22Rv1 (cell line): ENCODE results near the gene RPA1.

Source experiments
- H3K27ac ChIP-seq: fragments of 450-650 bp; 2 replicates; pipeline ENCODE4 v1.5.1; 2017
- CTCF ChIP-seq: fragments of 450-650 bp; IDR thresholded peaks from 2 replicates; pipeline ENCODE4 v1.5.1; 2017; ENCODE audit warnings: mild to moderate bottlenecking
- ZFX ChIP-seq: fragments of 450-650 bp; IDR thresholded peaks from 2 replicates; pipeline ENCODE4 v1.6.1; 2017; ENCODE audit warnings: antibody characterized with exemption, borderline replicate concordance

The RPA1 gene

GRCh38 chr17:1940810-1941185, 111.0 kb downstream of the RPA1 start:
- H3K27ac ChIP-seq, result no peak overlapping the region
- TF ChIP-seq ZFX (no peak), CTCF (no peak)

GRCh38 chr17:1941272-1942065, 111.7 kb downstream of the RPA1 start:
- no peak for TF ChIP-seq ZFX
- TF ChIP-seq CTCF, result no peak
- H3K27ac ChIP-seq, result no peak overlapping the region

GRCh38 chr17:1942066-1942365, 112.2 kb downstream of the RPA1 start:
- H3K27ac ChIP-seq, result no peak overlapping the region

GRCh38 chr17:1942666-1943435, 113.0 kb downstream of the RPA1 start:
- TF ChIP-seq CTCF (no peak), ZFX (no peak)
- no peak overlapping the region for H3K27ac ChIP-seq

More at GRCh38 chr17:1942066-1942365, 112.2 kb downstream of the RPA1 start:
- no peak for TF ChIP-seq ZFX

GRCh38 chr17:1943436-1943831, 113.6 kb downstream of the RPA1 start:
- no peak for TF ChIP-seq CTCF
- no peak for TF ChIP-seq ZFX
- H3K27ac ChIP-seq, result no peak overlapping the region

- H3K27ac ChIP-seq, result no peak overlapping the region
- TF ChIP-seq ZFX, result no peak
- no peak for TF ChIP-seq CTCF
Measured at GRCh38 chr17:1945621-1946020, 115.8 kb downstream of the RPA1 start.

GRCh38 chr17:1946021-1946932, 116.5 kb downstream of the RPA1 start:
- TF ChIP-seq ZFX (no peak), CTCF (no peak)
- no peak overlapping the region for H3K27ac ChIP-seq
